Measurements from ENCODE around the gene ANKRD10.

Gene ANKRD10

GRCh38 chr13:110832205-110832479, 82.7 kb downstream of the ANKRD10 start:
- ATAC-seq, result no peak
- H3K36me3 Mint-ChIP-seq (ENCODE audit: low read depth), result no peaks in the 10 kb centered on the region
- DNase-seq, result no peak
- no peaks in the 10 kb centered on the region for H3K9me3 Mint-ChIP-seq
- no peak overlapping the region for H3K4me3 Mint-ChIP-seq
- no peaks in the 10 kb centered on the region for H3K4me1 Mint-ChIP-seq
- peaks cover 2% of the 10 kb centered on the region for H3K27me3 Mint-ChIP-seq
- H3K27ac Mint-ChIP-seq, result no peak overlapping the region

GRCh38 chr13:110831437-110832204, 83.2 kb downstream of the ANKRD10 start:
- Mint-ChIP-seq H3K4me1 (no peaks in the 10 kb centered on the region), H3K27ac (no peak overlapping the region), H3K4me3 (no peak overlapping the region), H3K27me3 (peaks cover 2% of the 10 kb centered on the region), H3K36me3 (ENCODE audit: low read depth) (no peaks in the 10 kb centered on the region), H3K9me3 (no peaks in the 10 kb centered on the region)
- no peak for DNase-seq
- no peak for ATAC-seq

- H3K4me1 Mint-ChIP-seq, result no peaks in the 10 kb centered on the region
- H3K4me3 Mint-ChIP-seq, result no peak overlapping the region
- peaks cover 2% of the 10 kb centered on the region for H3K27me3 Mint-ChIP-seq
- peaks cover 1% of the 10 kb centered on the region for H3K36me3 Mint-ChIP-seq (ENCODE audit: low read depth)
- ATAC-seq (no peak), DNase-seq (no peak)
- H3K9me3 Mint-ChIP-seq, result no peaks in the 10 kb centered on the region
- H3K27ac Mint-ChIP-seq, result no peak overlapping the region
Observed at GRCh38 chr13:110830800-110831371, 84.0 kb downstream of the ANKRD10 start.

- Mint-ChIP-seq H3K9me3 (no peaks in the 10 kb centered on the region), H3K4me1 (no peaks in the 10 kb centered on the region), H3K27me3 (peaks cover 2% of the 10 kb centered on the region), H3K36me3 (ENCODE audit: low read depth) (peaks cover 1% of the 10 kb centered on the region), H3K4me3 (no peak overlapping the region), H3K27ac (no peak overlapping the region)
- ATAC-seq, result no peak
- DNase-seq, result no peak
Observed at GRCh38 chr13:110830331-110830730, 84.5 kb downstream of the ANKRD10 start.

GRCh38 chr13:110829486-110829885, 85.4 kb downstream of the ANKRD10 start:
- ATAC-seq (no peak), DNase-seq (no peak)
- H3K4me1 Mint-ChIP-seq, result no peaks in the 10 kb centered on the region
- no peak overlapping the region for H3K4me3 Mint-ChIP-seq
- H3K27ac Mint-ChIP-seq, result no peak overlapping the region
- H3K36me3 Mint-ChIP-seq (ENCODE audit: low read depth), result peaks cover 1% of the 10 kb centered on the region
- peaks cover 2% of the 10 kb centered on the region for H3K27me3 Mint-ChIP-seq
- H3K9me3 Mint-ChIP-seq, result no peaks in the 10 kb centered on the region

- Mint-ChIP-seq H3K4me1 (peaks cover 4% of the 10 kb centered on the region), H3K27ac (no peak overlapping the region), H3K9me3 (no peaks in the 10 kb centered on the region), H3K4me3 (no peak overlapping the region), H3K36me3 (ENCODE audit: low read depth) (peaks cover 1% of the 10 kb centered on the region), H3K27me3 (peaks cover 2% of the 10 kb centered on the region)
- no peak for DNase-seq
- ATAC-seq, result no peak
Observed at GRCh38 chr13:110828705-110829104, 86.2 kb downstream of the ANKRD10 start.
